Mesodermal cell (in vitro differentiated cells): ENCODE results near the gene PALLD.
"Not testable (repeated sequence)": the region's sequence is repeated elsewhere in the genome, so short reads cannot be mapped to it uniquely, and the experiment has no call there.

ENCODE experiments used
- H3K27ac ChIP-seq: 2 replicates; pipeline ENCODE4 v1.7.0; 2013; ENCODE audit warnings: mild to moderate bottlenecking, low read depth, low read length, moderate library complexity; ENCODE audit not compliant: severe bottlenecking
- H3K36me3 ChIP-seq: 2 replicates; pipeline ENCODE4 v1.7.1; 2013; ENCODE audit warnings: mild to moderate bottlenecking, low read length, moderate library complexity; ENCODE audit not compliant: control insufficient read depth, insufficient read depth
- H3K4me1 ChIP-seq: one replicate; pipeline ENCODE4 v1.7.1; 2013; ENCODE audit warnings: mild to moderate bottlenecking, low read length; ENCODE audit not compliant: insufficient read depth, control insufficient read depth, poor library complexity, severe bottlenecking
- H3K4me3 ChIP-seq: 2 replicates; pipeline ENCODE4 v1.7.0; 2013; ENCODE audit warnings: low read length, control low read depth, mild to moderate bottlenecking; ENCODE audit not compliant: insufficient read depth, poor library complexity, severe bottlenecking; ENCODE audit errors: extremely low read depth
- H3K9me3 ChIP-seq: 2 replicates; pipeline ENCODE4 v1.7.1; 2013; ENCODE audit warnings: mild to moderate bottlenecking, low read length, moderate library complexity; ENCODE audit not compliant: control insufficient read depth
- WGBS, 2 experiments: methylation state at CpG; one replicate each; pipeline ENCODE4 v1.1.5; 2013; ENCODE audit warnings: missing lambda C conversion rate in 2 of 2; ENCODE audit not compliant: insufficient coverage in 2 of 2; 5-methylcytosine and 5-hydroxymethylcytosine counted together

PALLD gene

DNA sequence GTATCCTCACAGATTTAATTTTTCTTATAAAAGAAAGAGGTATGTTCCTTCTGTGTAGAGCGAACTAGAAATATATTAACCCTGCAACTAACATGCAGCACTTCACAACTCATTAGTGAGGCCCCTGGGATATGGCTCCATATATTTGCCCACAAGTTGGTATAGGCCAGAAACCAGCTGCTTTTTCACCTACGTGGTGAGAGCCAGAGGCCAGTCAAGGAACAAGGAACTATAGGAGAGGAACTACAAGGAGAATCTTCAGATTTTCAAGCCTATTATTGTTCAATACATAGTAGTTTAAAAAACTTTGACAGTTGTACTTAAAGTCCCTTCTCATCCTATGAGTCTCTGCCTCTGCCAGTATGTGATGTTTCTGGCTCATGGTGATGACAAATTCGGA, 307.3 kb downstream of the PALLD start:
- H3K4me1 ChIP-seq: peaks cover 21% of the 10 kb centered on the region
- 80 to 84% methylated on average over 1 to 2 of the region's 3 CpGs for WGBS, 2 experiments
- peak overlapping the region; percentile 94 for H3K27ac ChIP-seq
- no peaks in the 10 kb centered on the region for H3K9me3 ChIP-seq
- no peak overlapping the region for H3K4me3 ChIP-seq
- H3K36me3 ChIP-seq: no peaks in the 10 kb centered on the region

DNA sequence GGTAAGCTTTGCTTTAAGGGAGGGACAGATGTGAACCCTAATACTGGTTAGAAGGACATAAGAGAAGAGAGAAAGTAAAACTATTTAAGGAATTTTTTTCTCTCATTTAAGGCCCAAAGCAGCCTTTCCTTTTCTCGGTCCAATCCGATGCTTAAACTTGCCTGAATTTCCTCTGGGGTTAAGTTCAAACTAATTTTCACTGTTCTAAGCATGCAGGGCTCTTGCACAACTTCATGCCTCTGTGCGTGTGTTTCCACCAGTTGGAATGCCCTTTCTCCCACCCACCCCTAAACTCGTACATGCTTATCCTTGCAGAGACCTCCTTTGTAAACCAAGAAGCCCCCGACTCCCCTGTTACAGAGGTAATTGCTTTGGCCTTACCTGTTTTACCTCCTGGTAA, 308.5 kb downstream of the PALLD start:
- WGBS, 2 experiments: 79 to 92% methylated on average over 3 to 5 of the region's 5 CpGs
- H3K36me3 ChIP-seq: no peaks in the 10 kb centered on the region
- H3K27ac ChIP-seq: no peak overlapping the region
- no peaks in the 10 kb centered on the region for H3K9me3 ChIP-seq
- H3K4me3 ChIP-seq: no peak overlapping the region
- peaks cover 21% of the 10 kb centered on the region for H3K4me1 ChIP-seq

DNA sequence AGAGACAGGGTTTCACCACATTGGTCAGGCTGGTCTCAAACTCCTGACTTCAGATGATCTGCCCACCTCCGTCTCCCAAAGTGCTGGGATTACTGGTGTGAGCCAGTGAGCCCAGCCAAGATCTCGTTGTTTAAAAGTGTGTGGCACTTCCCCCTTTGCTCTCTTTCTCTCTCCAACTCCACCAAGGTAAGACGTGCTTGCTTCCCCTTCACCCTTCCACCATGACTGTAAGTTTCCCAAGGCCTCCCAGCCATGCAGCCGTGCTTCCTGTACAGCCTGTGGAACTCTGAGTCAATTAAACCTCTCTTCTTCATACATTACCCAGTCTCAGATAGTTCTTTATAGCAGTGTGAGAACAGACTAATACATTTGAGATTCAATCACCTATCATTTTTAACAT, 309.4 kb downstream of the PALLD start:
- H3K27ac ChIP-seq, H3K4me3 ChIP-seq, H3K9me3 ChIP-seq, H3K36me3 ChIP-seq: not testable (repeated sequence)
- peaks cover 27% of the 10 kb centered on the region for H3K4me1 ChIP-seq
- 93 to 100% methylated on average over 2 to 4 of the region's 4 CpGs for WGBS, 2 experiments

DNA sequence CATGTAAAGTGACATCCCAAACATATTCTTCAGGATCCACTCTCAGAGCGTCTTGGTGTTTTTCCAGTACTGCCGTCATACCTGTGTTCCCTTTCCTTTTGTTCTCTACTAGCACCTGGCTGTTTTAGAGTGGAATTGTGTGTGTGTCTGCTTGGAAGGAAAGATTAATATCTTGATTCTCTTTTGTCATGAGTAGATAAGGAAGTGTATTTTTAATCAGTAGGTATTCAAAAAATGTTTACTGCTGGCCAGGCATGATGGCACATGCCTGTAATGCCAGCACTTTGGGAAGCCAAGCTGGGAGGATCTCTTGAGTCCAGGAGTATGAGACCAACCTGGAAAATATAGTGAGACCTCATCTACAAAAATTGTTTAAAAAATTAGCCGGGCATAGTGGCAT, 314.4 kb downstream of the PALLD start:
- no peak overlapping the region for H3K4me3 ChIP-seq
- no peaks in the 10 kb centered on the region for H3K36me3 ChIP-seq
- peaks cover 45% of the 10 kb centered on the region for H3K4me1 ChIP-seq
- H3K27ac ChIP-seq: peak overlapping the region; percentile 73
- no peaks in the 10 kb centered on the region for H3K9me3 ChIP-seq
- WGBS, 2 experiments: 89 to 95% methylated on average over 1 to 3 of the region's 3 CpGs

DNA sequence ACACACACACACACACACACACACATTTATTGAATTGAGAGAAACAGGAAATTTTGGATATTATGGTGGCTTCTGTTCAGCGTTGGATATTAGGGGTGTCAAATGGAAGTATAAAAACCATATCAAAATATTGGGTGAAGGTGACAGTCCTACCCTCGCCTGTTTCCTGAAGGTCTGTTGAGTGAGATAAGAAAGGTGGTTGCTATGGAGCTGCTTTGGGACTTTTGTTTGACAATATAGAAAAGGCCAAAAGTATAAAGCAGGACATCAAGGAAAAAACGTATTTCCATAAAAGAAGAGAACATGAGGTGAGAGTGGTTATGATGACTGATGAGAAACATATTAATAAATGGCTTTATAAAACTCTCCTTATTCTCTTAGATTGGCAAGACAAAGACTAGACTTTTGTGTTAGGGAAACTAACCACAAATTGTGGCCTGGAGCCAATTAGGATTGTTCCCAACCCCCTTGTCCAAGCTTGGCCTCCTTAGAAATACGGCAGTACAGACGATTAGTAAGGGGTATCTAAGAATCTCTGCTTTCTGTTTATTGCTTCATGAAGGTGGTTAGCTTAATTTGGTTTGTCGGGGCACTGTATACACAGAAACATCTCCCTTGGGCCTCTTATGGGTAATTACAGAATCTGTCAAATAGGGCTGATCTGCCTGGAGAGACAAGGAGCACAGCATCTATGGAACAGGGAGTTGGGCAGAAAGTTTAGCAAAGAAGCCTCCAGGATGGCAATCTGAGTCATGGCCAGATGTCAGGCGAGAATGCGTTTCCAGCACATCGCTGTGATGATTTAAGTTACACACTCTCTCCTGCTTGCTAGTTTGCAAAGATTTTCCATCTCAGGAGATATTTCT, 315.2 kb downstream of the PALLD start:
- H3K9me3 ChIP-seq: no peaks in the 10 kb centered on the region
- peaks cover 42% of the 10 kb centered on the region for H3K4me1 ChIP-seq
- no peaks in the 10 kb centered on the region for H3K36me3 ChIP-seq
- 79 to 87% methylated on average over 6 to 7 of the region's 9 CpGs for WGBS, 2 experiments
- peak overlapping the region; percentile 73 for H3K27ac ChIP-seq
- H3K4me3 ChIP-seq: no peak overlapping the region

DNA sequence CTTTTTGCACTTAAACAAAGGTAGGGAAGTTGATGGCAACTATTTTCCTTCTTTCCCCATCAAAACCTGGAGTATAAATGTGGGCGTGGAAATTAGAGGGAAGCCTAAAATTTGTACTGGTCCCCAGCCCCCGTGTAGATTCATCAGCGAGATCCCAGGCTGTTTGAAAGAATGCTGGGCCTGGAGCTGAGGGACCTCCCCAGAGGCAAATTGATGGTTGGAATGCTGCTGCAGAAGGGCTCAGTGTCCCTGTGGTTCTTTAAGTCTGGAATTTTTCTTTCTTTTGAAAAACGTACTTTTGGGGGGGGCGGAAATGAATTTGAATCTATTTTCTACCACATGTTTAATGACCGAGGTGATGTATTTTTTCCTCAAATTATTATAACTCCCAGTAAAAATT, 316.0 kb downstream of the PALLD start:
- peaks cover 50% of the 10 kb centered on the region for H3K4me1 ChIP-seq
- peak overlapping the region; percentile 73 for H3K27ac ChIP-seq

DNA sequence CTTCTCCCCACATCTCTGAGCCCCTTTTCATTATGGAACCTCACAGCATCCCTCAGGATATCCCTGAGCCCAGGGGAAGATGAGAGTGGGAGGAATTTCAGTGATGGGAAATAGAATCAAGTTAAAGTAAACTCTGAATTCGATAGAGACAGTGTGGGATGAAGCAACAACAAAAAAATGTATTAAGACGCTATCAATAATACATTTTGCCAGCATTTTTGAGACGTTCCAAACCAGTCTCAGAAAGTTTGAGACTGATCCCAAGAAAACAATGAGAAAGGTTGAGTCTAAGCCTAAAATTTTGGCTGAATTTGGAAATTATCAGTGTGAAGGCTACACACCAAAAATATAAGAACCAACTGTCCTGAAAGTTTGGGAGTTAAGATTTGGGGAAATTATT, 317.0 kb downstream of the PALLD start:
- Histone ChIP-seq H3K4me3 (no peak overlapping the region), H3K36me3 (no peaks in the 10 kb centered on the region), H3K9me3 (no peaks in the 10 kb centered on the region), H3K27ac (no peak overlapping the region), H3K4me1 (peaks cover 51% of the 10 kb centered on the region)
- 98% methylated on average over 3 of the region's 3 CpGs; no CpG with 5 or more reads in 1 of the 2 experiments for WGBS, 2 experiments

More for the DNA sequence above, 316.0 kb downstream of the PALLD start:
- 12 to 13% methylated on average over 2 of the region's 6 CpGs for WGBS, 2 experiments
- no peaks in the 10 kb centered on the region for H3K36me3 ChIP-seq
- no peak overlapping the region for H3K4me3 ChIP-seq
- no peaks in the 10 kb centered on the region for H3K9me3 ChIP-seq

DNA sequence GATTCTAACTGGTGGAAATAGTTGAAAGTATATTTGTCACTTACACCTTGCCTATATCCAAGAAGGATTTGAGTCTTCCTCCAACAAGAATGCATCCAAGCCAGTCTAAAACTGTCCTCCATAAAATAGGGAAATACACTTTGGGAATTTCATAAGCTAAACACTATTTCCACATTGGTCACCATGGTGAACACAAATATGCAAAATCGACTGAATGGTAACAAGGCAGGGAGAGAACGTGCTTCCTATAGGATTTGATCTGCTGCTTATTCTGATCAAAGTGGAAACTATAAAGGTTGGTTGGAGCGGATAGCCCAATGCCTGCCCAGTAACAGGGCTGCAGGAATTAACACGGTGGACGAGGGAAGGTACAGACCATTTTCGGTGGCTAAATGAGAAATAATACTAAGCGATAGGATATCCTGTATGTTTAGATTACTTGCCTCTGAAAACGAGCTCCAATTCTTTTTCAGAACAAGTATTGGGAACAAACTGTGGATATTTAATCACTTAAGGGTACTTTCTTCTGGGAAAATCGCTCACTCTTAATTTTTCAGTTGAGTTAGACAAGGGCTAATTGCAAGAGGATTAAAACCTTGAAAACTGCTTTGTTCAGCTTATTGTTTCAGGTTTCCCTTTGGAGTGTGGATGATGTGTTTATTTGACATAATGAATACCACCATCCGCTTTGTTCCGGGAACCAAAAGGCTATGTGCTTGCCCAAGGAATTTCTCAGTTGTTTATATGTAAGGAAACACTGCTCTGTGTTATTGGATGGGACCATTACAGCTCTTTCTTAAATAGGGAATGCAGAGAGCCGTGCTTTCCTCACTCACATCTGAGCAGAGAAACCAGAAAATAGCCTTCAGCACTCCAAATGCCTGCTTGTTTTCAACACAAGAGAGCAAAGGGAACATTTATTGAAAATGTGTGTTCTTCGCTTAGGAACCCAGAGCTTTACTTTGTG, 318.8 kb downstream of the PALLD start:
- no peaks in the 10 kb centered on the region for H3K9me3 ChIP-seq
- no peaks in the 10 kb centered on the region for H3K36me3 ChIP-seq
- H3K27ac ChIP-seq: peak overlapping the region; percentile 90
- WGBS, 2 experiments: 73 to 83% methylated on average over 9 to 11 of the region's 13 CpGs
- H3K4me1 ChIP-seq: peaks cover 51% of the 10 kb centered on the region
- H3K4me3 ChIP-seq: no peak overlapping the region

DNA sequence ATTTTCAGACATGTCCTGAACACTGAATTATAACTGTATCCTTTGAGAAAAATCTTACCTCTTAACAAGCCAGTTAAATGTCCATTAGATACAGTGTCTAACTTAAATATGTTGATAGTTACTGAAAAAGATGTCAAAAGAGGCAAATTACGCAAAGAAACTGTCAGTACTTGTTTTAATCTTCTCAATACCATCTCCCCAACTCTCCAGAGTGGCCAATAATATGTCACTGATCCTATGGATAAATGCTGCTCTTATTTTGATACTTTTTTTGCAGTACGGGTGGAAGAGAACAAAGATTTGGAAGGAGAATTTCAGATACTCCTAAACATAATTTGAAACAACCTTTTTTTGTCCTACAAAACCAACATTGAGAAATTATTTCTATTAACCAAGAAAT, 320.5 kb downstream of the PALLD start:
- Histone ChIP-seq H3K36me3 (no peaks in the 10 kb centered on the region), H3K4me1 (peaks cover 34% of the 10 kb centered on the region), H3K9me3 (no peaks in the 10 kb centered on the region), H3K27ac (peak overlapping the region; percentile 90), H3K4me3 (no peak overlapping the region)
- no CpG with 5 or more reads among the region's 2 CpGs for WGBS, 2 experiments

DNA sequence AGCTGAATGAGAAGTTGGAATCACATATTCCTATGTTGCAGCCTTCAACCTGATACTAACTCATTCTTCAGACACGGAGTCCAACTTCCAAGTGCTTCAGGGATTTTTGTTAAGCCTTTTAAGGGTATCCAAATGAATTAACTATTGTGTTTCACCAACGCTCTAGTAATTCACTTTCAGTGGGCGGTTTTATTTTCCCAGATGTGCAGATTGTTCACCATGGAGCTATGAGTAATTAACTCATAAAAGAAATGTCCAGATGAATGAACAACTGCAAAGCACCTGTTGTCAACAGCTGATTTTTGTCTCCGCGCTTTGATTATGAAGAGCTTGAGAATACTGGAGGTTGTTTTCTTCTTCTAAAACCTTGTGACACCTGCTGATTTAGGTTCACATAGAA, 325.6 kb downstream of the PALLD start:
- H3K36me3 ChIP-seq: no peaks in the 10 kb centered on the region
- whole genome bisulfite sequencing, 2 experiments: 94 to 100% methylated on average over 4 to 5 of the region's 5 CpGs
- H3K4me1 ChIP-seq: peaks cover 4% of the 10 kb centered on the region
- H3K9me3 ChIP-seq: no peaks in the 10 kb centered on the region
- no peak overlapping the region for H3K27ac ChIP-seq
- no peak overlapping the region for H3K4me3 ChIP-seq
